ENCODE results near the gene SAP30. TPM values are rescaled to one million over a fixed set of nuclear protein-coding genes. Genes with fewer than 3 reads are reported as not detected.

SAP30 gene
- total and polyA plus RNA-seq, 10 of the 15 experiments (the other 5 are each of a cell fraction or from before 2014, with no cell fraction given) = 5.0 to 56.9 (median 23.6) TPM

GRCh38 chr4:173417833-173418232 lies 47.1 kb downstream of the SAP30 start (continued):
- TF ChIP-seq, protein P1, sequence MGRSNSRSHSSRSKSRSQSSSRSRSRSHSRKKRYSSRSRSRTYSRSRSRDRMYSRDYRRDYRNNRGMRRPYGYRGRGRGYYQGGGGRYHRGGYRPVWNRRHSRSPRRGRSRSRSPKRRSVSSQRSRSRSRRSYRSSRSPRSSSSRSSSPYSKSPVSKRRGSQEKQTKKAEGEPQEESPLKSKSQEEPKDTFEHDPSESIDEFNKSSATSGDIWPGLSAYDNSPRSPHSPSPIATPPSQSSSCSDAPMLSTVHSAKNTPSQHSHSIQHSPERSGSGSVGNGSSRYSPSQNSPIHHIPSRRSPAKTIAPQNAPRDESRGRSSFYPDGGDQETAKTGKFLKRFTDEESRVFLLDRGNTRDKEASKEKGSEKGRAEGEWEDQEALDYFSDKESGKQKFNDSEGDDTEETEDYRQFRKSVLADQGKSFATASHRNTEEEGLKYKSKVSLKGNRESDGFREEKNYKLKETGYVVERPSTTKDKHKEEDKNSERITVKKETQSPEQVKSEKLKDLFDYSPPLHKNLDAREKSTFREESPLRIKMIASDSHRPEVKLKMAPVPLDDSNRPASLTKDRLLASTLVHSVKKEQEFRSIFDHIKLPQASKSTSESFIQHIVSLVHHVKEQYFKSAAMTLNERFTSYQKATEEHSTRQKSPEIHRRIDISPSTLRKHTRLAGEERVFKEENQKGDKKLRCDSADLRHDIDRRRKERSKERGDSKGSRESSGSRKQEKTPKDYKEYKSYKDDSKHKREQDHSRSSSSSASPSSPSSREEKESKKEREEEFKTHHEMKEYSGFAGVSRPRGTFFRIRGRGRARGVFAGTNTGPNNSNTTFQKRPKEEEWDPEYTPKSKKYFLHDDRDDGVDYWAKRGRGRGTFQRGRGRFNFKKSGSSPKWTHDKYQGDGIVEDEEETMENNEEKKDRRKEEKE (IDR thresholded peaks at IDR 0.05) = no peak
- TF ChIP-seq RAD21 (IDR thresholded peaks at IDR 0.05; ENCODE audit: insufficient read depth, low read depth, low read length) (no peak), CBX5 (IDR thresholded peaks at IDR 0.05; ENCODE audit: low read depth) (no peak), WRNIP1 (IDR thresholded peaks at IDR 0.05; ENCODE audit: borderline replicate concordance, low read depth, low read length) (no peak), SMAD5 (IDR thresholded peaks at IDR 0.05; ENCODE audit: low read depth) (no peak), PBX3 (IDR thresholded peaks at IDR 0.05; ENCODE audit: insufficient replicate concordance, low read depth, low read length) (no peak), HCFC1 (IDR thresholded peaks at IDR 0.05; ENCODE audit: low read length) (no peak)

DNA sequence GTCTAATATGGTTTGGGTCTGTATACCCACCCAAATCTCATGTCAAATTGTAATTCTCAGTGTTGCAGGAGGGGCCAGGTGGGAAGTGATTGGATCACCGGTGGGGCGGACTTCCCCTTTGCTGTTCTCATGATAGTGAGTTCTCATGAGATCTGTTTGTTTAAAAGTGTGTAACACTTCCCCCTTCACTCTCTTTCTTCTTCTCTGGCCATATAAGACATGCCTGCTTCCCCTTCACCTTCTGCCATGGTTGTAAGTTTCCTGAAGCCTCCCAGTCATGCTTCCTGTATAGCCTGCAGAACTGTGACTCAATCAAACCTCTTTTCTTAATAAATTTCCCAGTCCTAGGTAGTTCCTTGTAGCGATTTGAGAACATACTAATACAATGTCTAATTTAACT lies 47.9 kb downstream of the SAP30 start:
- RAD21 ChIA-PET (ENCODE audit: unreplicated experiment) = interaction anchor here (0.9 to 7.5 kb wide), 7 partner anchors 10 to 132 kb away, joined by 3 to 60 read pairs (median 3); no protein-coding TSS in a partner anchor
- no peak for DNase-seq (ENCODE audit: low read depth, low spot score)
- Histone ChIP-seq H3K9ac (ENCODE audit: control insufficient read depth, insufficient read depth, low read length) (no peak overlapping the region), H2AFZ (ENCODE audit: control insufficient read depth, low read depth, low read length) (no peak overlapping the region), H3K9me3 (replicated peaks; ENCODE audit: control insufficient read depth, insufficient read depth, low read length) (no peaks in the 10 kb centered on the region), H3K36me3 (ENCODE audit: control insufficient read depth in 2 of 2, insufficient read depth in 2 of 2, low read length in 1 of 2) (no peaks in the 10 kb centered on the region), H4K20me1 (ENCODE audit: control insufficient read depth, insufficient read depth) (no peaks in the 10 kb centered on the region), H3K27me3 (replicated peaks in 1 of 2; ENCODE audit: control insufficient read depth in 2 of 2, insufficient read depth in 2 of 2, low read length in 1 of 2) (no peaks in the 10 kb centered on the region), H3K4me1 (ENCODE audit: control insufficient read depth, insufficient read depth, low read length) (no peaks in the 10 kb centered on the region), H3K4me2 (ENCODE audit: control insufficient read depth, insufficient read depth) (no peak overlapping the region), H3K4me3 (no peak overlapping the region), H3K79me2 (ENCODE audit: control insufficient read depth, insufficient read depth, low read length) (no peaks in the 10 kb centered on the region), H3K27ac (ENCODE audit: control insufficient read depth, insufficient read depth) (no peak overlapping the region)
- POLR2A ChIA-PET = no interaction called here
- SMC1A ChIA-PET (ENCODE audit: uncharacterized antibody, unreplicated experiment) = interaction anchor here (0.7 to 2.9 kb wide), 9 partner anchors 41 to 126 kb away, joined by 3 to 32 read pairs (median 4); no protein-coding TSS in a partner anchor
- intact Hi-C loops (cut with micrococcal nuclease; ENCODE audit: unreplicated experiment) (loop anchor here (5.0 kb wide), 1 partner anchor 391 kb away; no protein-coding TSS in a partner anchor), in situ Hi-C loops (cut with MboI) (loop anchor here (5.0 kb wide), 2 partner anchors 106 to 401 kb away; no protein-coding TSS in a partner anchor)
- CTCF ChIA-PET = interaction anchor here (0.7 to 4.4 kb wide), 29 partner anchors 9 to 900 kb away, joined by 3 to 43 read pairs (median 5); partner anchors contain the start of gene HMGB2
- no peak for ATAC-seq
- no peak for FAIRE-seq
- no TSS peak for BruUV-seq (replicated peaks)
- WGBS (ENCODE audit: insufficient coverage, insufficient replicate concordance, low lambda C conversion rate, missing lambda C conversion rate) = 27% methylated on average over 3 of the region's 3 CpGs
- no peak for TF ChIP-seq MXI1 (IDR thresholded peaks at IDR 0.05; ENCODE audit: low read depth, low read length)
- no peak for TF ChIP-seq EGR1 (IDR thresholded peaks at IDR 0.05; ENCODE audit: borderline replicate concordance in 1 of 2, low read depth in 2 of 2, low read length in 2 of 2)
- TF ChIP-seq, protein P2, sequence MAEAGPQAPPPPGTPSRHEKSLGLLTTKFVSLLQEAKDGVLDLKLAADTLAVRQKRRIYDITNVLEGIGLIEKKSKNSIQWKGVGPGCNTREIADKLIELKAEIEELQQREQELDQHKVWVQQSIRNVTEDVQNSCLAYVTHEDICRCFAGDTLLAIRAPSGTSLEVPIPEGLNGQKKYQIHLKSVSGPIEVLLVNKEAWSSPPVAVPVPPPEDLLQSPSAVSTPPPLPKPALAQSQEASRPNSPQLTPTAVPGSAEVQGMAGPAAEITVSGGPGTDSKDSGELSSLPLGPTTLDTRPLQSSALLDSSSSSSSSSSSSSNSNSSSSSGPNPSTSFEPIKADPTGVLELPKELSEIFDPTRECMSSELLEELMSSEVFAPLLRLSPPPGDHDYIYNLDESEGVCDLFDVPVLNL (IDR thresholded peaks at IDR 0.05; ENCODE audit: low read depth, low read length) = no peak
- TF ChIP-seq NFYB (IDR thresholded peaks at IDR 0.05; ENCODE audit: insufficient read depth, low read depth, low read length) = no peak
- TF ChIP-seq SPI1 (IDR thresholded peaks at IDR 0.05; ENCODE audit: borderline replicate concordance, insufficient read depth, low read depth, low read length) = peak; percentile 26; the same call in 1 of the 2 replicates
